Stomach (tissue), 4 donors: ENCODE measurements around the gene HNRNPK.

Experiments
- CTCF ChIP-seq, 7 experiments: fragments of 450-650 bp in 4 of 7; fragments of 200-600 bp in 3 of 7; sonication (generic) in 3 of 7; IDR thresholded peaks; one replicate each; pipeline ENCODE4 v1.5.1; 2016 to 2019; ENCODE audit warnings: antibody characterized with exemption in 7 of 7, control low read depth in 2 of 7, mild to moderate bottlenecking in 1 of 7
- POLR2A ChIP-seq, 4 donors: fragments of 450-650 bp; IDR thresholded peaks; one replicate each; pipeline ENCODE4 v1.6.1; 2016; ENCODE audit warnings: antibody characterized with exemption in 4 of 4, control low read depth in 2 of 4, mild to moderate bottlenecking in 1 of 4, moderate library complexity in 1 of 4
- POLR2AphosphoS5 ChIP-seq, 3 donors: sonication (generic); formaldehyde crosslinking; IDR thresholded peaks; one replicate each; pipeline ENCODE4 v1.6.1; 2016; ENCODE audit warnings: antibody characterized with exemption in 3 of 3

GRCh38 chr9:83940590-83941303 lies 39.3 kb downstream of the HNRNPK start:
- TF ChIP-seq CTCF (IDR thresholded peaks at IDR 0.05) (no peak), POLR2A (IDR thresholded peaks at IDR 0.05) (no peak), POLR2AphosphoS5 (IDR thresholded peaks at IDR 0.05) (no peak)
